D341Med (cell line): ENCODE measurements around the gene ARFRP1.

Experiments
- DNase-seq: peaks from one replicate; pipeline ENCODE4 v3.0.0; 2012; ENCODE audit warnings: low spot score

Gene ARFRP1

GRCh38 chr20:63743210-63743970 is 35.6 kb upstream of the ARFRP1 start:
- DNase-seq: peak; percentile 15

- peak; percentile 30 for DNase-seq
Measured at GRCh38 chr20:63742381-63743024, 34.7 kb upstream of the ARFRP1 start.

GRCh38 chr20:63741676-63742380 is 34.1 kb upstream of the ARFRP1 start:
- peak; percentile 25 for DNase-seq

- DNase-seq: no peak
Measured at GRCh38 chr20:63741354-63741675, 33.5 kb upstream of the ARFRP1 start.

GRCh38 chr20:63740627-63741353 is 33.0 kb upstream of the ARFRP1 start:
- peak; percentile 86 for DNase-seq

- peak; percentile 87 for DNase-seq
Measured at GRCh38 chr20:63740070-63740626, 32.4 kb upstream of the ARFRP1 start.

GRCh38 chr20:63739130-63740069 is 31.6 kb upstream of the ARFRP1 start, which contains the start of gene SLC2A4RG:
SLC2A4RG (plus strand) TSS chr20:63739776; CDS start chr20:63739913, 137 bp downstream.
- DNase-seq: peak; percentile 99

- no peak for DNase-seq
Measured at GRCh38 chr20:63738687-63739129, 30.9 kb upstream of the ARFRP1 start.

GRCh38 chr20:63737945-63738686 is 30.3 kb upstream of the ARFRP1 start:
- DNase-seq: peak; percentile 42

GRCh38 chr20:63737695-63737944 is 29.8 kb upstream of the ARFRP1 start:
- DNase-seq: peak; percentile 44

- peak; percentile 25 for DNase-seq
Measured at GRCh38 chr20:63736893-63737694, 29.3 kb upstream of the ARFRP1 start.

- DNase-seq: peak; percentile 38
Measured at GRCh38 chr20:63735859-63736718, 28.3 kb upstream of the ARFRP1 start, which contains the start of gene LIME1. LIME1 (plus strand) TSS chr20:63736664; CDS start chr20:63737550, 886 bp downstream.

GRCh38 chr20:63734946-63735858 is 27.4 kb upstream of the ARFRP1 start:
- peak; percentile 37 for DNase-seq

- peak; percentile 13 for DNase-seq
Measured at GRCh38 chr20:63734111-63734945, 26.6 kb upstream of the ARFRP1 start.

GRCh38 chr20:63733579-63734081 is 25.9 kb upstream of the ARFRP1 start:
- DNase-seq: no peak

GRCh38 chr20:63733117-63733516 is 25.3 kb upstream of the ARFRP1 start:
- DNase-seq: peak; percentile 18
